Limb (tissue), 2 donors: ENCODE measurements around the gene PTPRN2.

Experiments
- DNase-seq, 2 donors: peaks; one replicate each; pipeline ENCODE4 v3.0.0-alpha.2; 2016; ENCODE audit errors: extremely low spot score in 2 of 2

The PTPRN2 gene

GRCh38 chr7:157808042-157808441 lies 779.6 kb downstream of the PTPRN2 start:
- no peak for DNase-seq

GRCh38 chr7:157807510-157807909 lies 780.1 kb downstream of the PTPRN2 start:
- DNase-seq, result no peak

- DNase-seq, result no peak
These were observed 780.9 kb downstream of the PTPRN2 start for GRCh38 chr7:157806711-157807110.

GRCh38 chr7:157805713-157806112 lies 781.9 kb downstream of the PTPRN2 start:
- DNase-seq, result no peak

- DNase-seq, result no peak
These were observed 783.7 kb downstream of the PTPRN2 start for GRCh38 chr7:157803906-157804305.

- DNase-seq, result no peak
These were observed 785.5 kb downstream of the PTPRN2 start for GRCh38 chr7:157801971-157802675.

- DNase-seq, result no peak
These were observed 786.5 kb downstream of the PTPRN2 start for GRCh38 chr7:157801113-157801512.

- DNase-seq, result no peak
These were observed 787.3 kb downstream of the PTPRN2 start for GRCh38 chr7:157800281-157800680.

- DNase-seq, result no peak
These were observed 788.4 kb downstream of the PTPRN2 start for GRCh38 chr7:157799076-157799685.

GRCh38 chr7:157797361-157797760 lies 790.3 kb downstream of the PTPRN2 start:
- DNase-seq, result no peak

GRCh38 chr7:157796846-157797245 lies 790.8 kb downstream of the PTPRN2 start:
- no peak for DNase-seq

GRCh38 chr7:157795643-157796042 lies 792.0 kb downstream of the PTPRN2 start:
- no peak for DNase-seq

GRCh38 chr7:157795199-157795598 lies 792.4 kb downstream of the PTPRN2 start:
- DNase-seq, result no peak

GRCh38 chr7:157794746-157795065 lies 792.9 kb downstream of the PTPRN2 start:
- no peak for DNase-seq

- no peak for DNase-seq
These were observed 793.5 kb downstream of the PTPRN2 start for GRCh38 chr7:157793973-157794745.

GRCh38 chr7:157793087-157793353 lies 794.6 kb downstream of the PTPRN2 start:
- no peak for DNase-seq

GRCh38 chr7:157792241-157793086 lies 795.2 kb downstream of the PTPRN2 start:
- no peak for DNase-seq

- DNase-seq, result no peak
These were observed 796.0 kb downstream of the PTPRN2 start for GRCh38 chr7:157791666-157792065.

- no peak for DNase-seq
These were observed 796.4 kb downstream of the PTPRN2 start for GRCh38 chr7:157791261-157791660.

GRCh38 chr7:157789942-157790341 lies 797.7 kb downstream of the PTPRN2 start:
- no peak for DNase-seq

- no peak for DNase-seq
These were observed 798.5 kb downstream of the PTPRN2 start for GRCh38 chr7:157789094-157789493.

- no peak for DNase-seq
These were observed 799.0 kb downstream of the PTPRN2 start for GRCh38 chr7:157788573-157788972.
